ENCODE data around the gene BCR.

GRCh38 chr22:23221351-23221804 is 41.1 kb downstream of the BCR start:
- TF ChIP-seq POLR2A (IDR thresholded peaks at IDR 0.05; ENCODE audit: low read depth, low read length) (no peak), TAF1 (IDR thresholded peaks at IDR 0.05; ENCODE audit: borderline replicate concordance, low read depth, low read length) (no peak)

Data from GM12892 (cell line).